Muscle of leg (tissue), 11 donors: Measurements from ENCODE around the gene CNOT2. TPM values are rescaled to one million over a fixed set of nuclear protein-coding genes. Genes with fewer than 3 reads are reported as not detected.

Source experiments
- DNase-seq: peaks from one replicate; pipeline ENCODE4 v3.0.0; 2013
- H3K27ac ChIP-seq: one replicate; pipeline ENCODE4 v1.5.1; 2013; ENCODE audit warnings: mild to moderate bottlenecking, low read length, control low read depth
- H3K27me3 ChIP-seq: one replicate; pipeline ENCODE4 v1.6.1; 2013; ENCODE audit warnings: low read length; ENCODE audit not compliant: control insufficient read depth, insufficient read depth
- H3K36me3 ChIP-seq: one replicate; pipeline ENCODE4 v1.6.1; 2013; ENCODE audit warnings: low read length; ENCODE audit not compliant: control insufficient read depth, insufficient read depth
- H3K4me1 ChIP-seq: one replicate; pipeline ENCODE4 v1.6.1; 2013; ENCODE audit warnings: low read length; ENCODE audit not compliant: control insufficient read depth, insufficient read depth
- H3K4me3 ChIP-seq: one replicate; pipeline ENCODE4 v1.5.1; 2013; ENCODE audit warnings: low read length, control low read depth
- H3K9me3 ChIP-seq: replicated peaks from 2 replicates; pipeline ENCODE4 v1.6.1; 2013; ENCODE audit warnings: low read depth, low read length; ENCODE audit not compliant: control insufficient read depth
- WGBS: methylation state at CpG from one replicate; pipeline ENCODE4 v1.1.5; 2013; ENCODE audit warnings: missing lambda C conversion rate; ENCODE audit not compliant: insufficient coverage; 5-methylcytosine and 5-hydroxymethylcytosine counted together
- polyA plus RNA-seq, 8 donors: library from polyadenylated mRNA; unstranded; fragments of 120-200 nt; gene quantifications; one replicate each; pipeline versions ENCODE4 v1.2.1 to v1.2.3, GENCODE V29; 2013; ENCODE audit warnings: inconsistent platforms in 1 of 8, low replicate concordance in 1 of 8; ENCODE audit not compliant: insufficient read length in 8 of 8, insufficient read depth in 1 of 8
- total RNA-seq: library from RNA; stranded (reverse); fragments of 120-200 nt; gene quantifications from one replicate; pipeline ENCODE4 v1.2.4, GENCODE V29; 2013

The CNOT2 gene
- total and polyA plus RNA-seq, 9 donors, result 54.8 to 97.9 (median 78.4) TPM

GRCh38 chr12:70402597-70402996 is 159.4 kb downstream of the CNOT2 start:
- Histone ChIP-seq H3K27me3 (no peaks in the 10 kb centered on the region), H3K27ac (no peak overlapping the region), H3K36me3 (peaks cover 16% of the 10 kb centered on the region), H3K4me1 (no peaks in the 10 kb centered on the region), H3K4me3 (no peak overlapping the region), H3K9me3 (no peaks in the 10 kb centered on the region)
- no CpG with 5 or more reads among the region's 1 CpG for WGBS
- DNase-seq, result peak; percentile 32

GRCh38 chr12:70403826-70404225 is 160.6 kb downstream of the CNOT2 start:
- Histone ChIP-seq H3K9me3 (no peaks in the 10 kb centered on the region), H3K27me3 (no peaks in the 10 kb centered on the region), H3K4me3 (no peak overlapping the region), H3K4me1 (no peaks in the 10 kb centered on the region), H3K36me3 (peaks cover 16% of the 10 kb centered on the region), H3K27ac (no peak overlapping the region)
- no peak for DNase-seq

Other genes with a start within 250 kb of the CNOT2 start
- gene KCNMB4, start 122.9 kb downstream of the CNOT2 start, total RNA-seq, result 8.2 TPM
- 10 to 100 TPM; 11.8 to 30.3 (median 15.0) TPM for gene KCNMB4, start 122.9 kb downstream of the CNOT2 start, polyA plus RNA-seq